Mesendoderm (in vitro differentiated cells): Measurements from ENCODE around the gene MYT1.

Experiments
- DNase-seq: peaks from one replicate; pipeline ENCODE4 v3.0.0; 2013
- H2AK5ac ChIP-seq: 2 replicates; pipeline ENCODE4 v1.6.1; 2013; ENCODE audit warnings: low read length, inconsistent platforms
- H2BK120ac ChIP-seq: 2 replicates; pipeline ENCODE4 v1.6.1; 2013; ENCODE audit warnings: low read depth, mild to moderate bottlenecking, low read length, moderate library complexity, mixed read lengths
- H2BK15ac ChIP-seq: replicated peaks from 2 replicates; pipeline ENCODE4 v1.6.1; 2013; ENCODE audit warnings: low read depth, mild to moderate bottlenecking, moderate library complexity
- H2BK5ac ChIP-seq: 2 replicates; pipeline ENCODE4 v1.6.1; 2013; ENCODE audit warnings: low read length, inconsistent platforms
- H3K18ac ChIP-seq: 2 replicates; pipeline ENCODE4 v1.6.1; 2013; ENCODE audit warnings: mild to moderate bottlenecking, low read length, mixed read lengths
- H3K23ac ChIP-seq: one replicate; pipeline ENCODE4 v1.6.1; 2013; ENCODE audit warnings: low read length
- H3K27ac ChIP-seq: 2 replicates; pipeline ENCODE4 v1.5.1; 2013; ENCODE audit warnings: low read depth, mild to moderate bottlenecking, inconsistent platforms, low read length, moderate library complexity
- H3K27me3 ChIP-seq: 2 replicates; pipeline ENCODE4 v1.6.1; 2013; ENCODE audit warnings: low read length, control low read depth, mild to moderate bottlenecking, inconsistent platforms; ENCODE audit not compliant: insufficient read depth, poor library complexity
- H3K36me3 ChIP-seq: 2 replicates; pipeline ENCODE4 v1.6.1; 2013; ENCODE audit warnings: low read length, inconsistent platforms; ENCODE audit not compliant: control insufficient read depth, insufficient read depth
- H3K4ac ChIP-seq: one replicate; pipeline ENCODE4 v1.6.1; 2013; ENCODE audit warnings: low read depth, mild to moderate bottlenecking, low read length, moderate library complexity
- H3K4me1 ChIP-seq: 2 replicates; pipeline ENCODE4 v1.6.1; 2013; ENCODE audit warnings: low read depth, low read length, inconsistent platforms; ENCODE audit not compliant: control insufficient read depth
- H3K4me2 ChIP-seq: 2 replicates; pipeline ENCODE4 v1.6.1; 2013; ENCODE audit warnings: low read length
- H3K4me3 ChIP-seq: 2 replicates; pipeline ENCODE4 v1.5.1; 2013; ENCODE audit warnings: mild to moderate bottlenecking, low read length
- H3K56ac ChIP-seq: one replicate; pipeline ENCODE4 v1.6.1; 2013; ENCODE audit warnings: low read length
- H3K79me1 ChIP-seq: 2 replicates; pipeline ENCODE4 v1.6.1; 2013; ENCODE audit warnings: low read length, inconsistent platforms
- H3K79me2 ChIP-seq: 2 replicates; pipeline ENCODE4 v1.6.1; 2013; ENCODE audit warnings: mild to moderate bottlenecking, low read length; ENCODE audit not compliant: control insufficient read depth, insufficient read depth
- H3K9ac ChIP-seq: 2 replicates; pipeline ENCODE4 v1.6.1; 2013; ENCODE audit warnings: low read length, inconsistent platforms
- H4K5ac ChIP-seq: one replicate; pipeline ENCODE4 v1.6.1; 2013; ENCODE audit warnings: low read length
- H4K8ac ChIP-seq: one replicate; pipeline ENCODE4 v1.6.1; 2013; ENCODE audit warnings: low read depth, mild to moderate bottlenecking, control low read depth, low read length, moderate library complexity
- WGBS: extraction: QIAGEN DNeasy Blood & Tissue Kit; methylation state at CpG from one replicate; pipeline ENCODE4 v1.1.7; 2013; ENCODE audit warnings: low lambda C conversion rate, missing lambda C conversion rate; ENCODE audit not compliant: insufficient coverage; ENCODE audit errors: extremely low coverage; 5-methylcytosine and 5-hydroxymethylcytosine counted together

MYT1 gene

DNA sequence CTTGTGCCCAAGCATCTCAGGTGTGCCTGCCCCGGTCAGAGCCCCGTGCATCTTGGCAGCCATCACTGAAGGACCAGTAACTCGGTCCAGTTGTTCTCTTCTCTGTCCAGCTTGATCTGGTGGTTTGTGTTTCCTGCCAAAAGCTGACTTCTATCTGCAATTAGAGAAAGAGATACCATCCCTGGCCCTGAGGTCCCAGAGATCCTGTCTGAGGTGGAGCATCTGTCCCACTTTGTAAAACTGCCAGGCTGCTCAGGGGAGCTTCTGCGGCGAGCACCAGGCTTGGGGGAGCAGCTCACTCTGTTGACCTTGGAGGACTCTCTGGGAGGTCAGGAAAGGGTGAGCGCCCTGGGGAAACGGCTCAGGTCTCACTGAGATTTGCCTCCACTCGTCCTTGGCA lies 35.1 kb downstream of the MYT1 start:
- Histone ChIP-seq H2AK5ac (no peak overlapping the region), H2BK15ac (no peak overlapping the region), H3K9ac (no peak overlapping the region), H3K79me1 (no peaks in the 10 kb centered on the region), H3K4me1 (no peaks in the 10 kb centered on the region), H3K56ac (no peak overlapping the region), H3K23ac (no peak overlapping the region), H2BK5ac (no peak overlapping the region), H3K27me3 (no peaks in the 10 kb centered on the region), H3K79me2 (no peaks in the 10 kb centered on the region), H3K27ac (no peak overlapping the region), H4K5ac (no peak overlapping the region), H3K4ac (no peak overlapping the region), H2BK120ac (no peak overlapping the region), H3K36me3 (no peaks in the 10 kb centered on the region), H3K4me2 (no peak overlapping the region), H3K18ac (no peak overlapping the region), H3K4me3 (no peak overlapping the region), H4K8ac (no peak overlapping the region)
- no CpG with 5 or more reads among the region's 8 CpGs for WGBS
- DNase-seq = no peak

DNA sequence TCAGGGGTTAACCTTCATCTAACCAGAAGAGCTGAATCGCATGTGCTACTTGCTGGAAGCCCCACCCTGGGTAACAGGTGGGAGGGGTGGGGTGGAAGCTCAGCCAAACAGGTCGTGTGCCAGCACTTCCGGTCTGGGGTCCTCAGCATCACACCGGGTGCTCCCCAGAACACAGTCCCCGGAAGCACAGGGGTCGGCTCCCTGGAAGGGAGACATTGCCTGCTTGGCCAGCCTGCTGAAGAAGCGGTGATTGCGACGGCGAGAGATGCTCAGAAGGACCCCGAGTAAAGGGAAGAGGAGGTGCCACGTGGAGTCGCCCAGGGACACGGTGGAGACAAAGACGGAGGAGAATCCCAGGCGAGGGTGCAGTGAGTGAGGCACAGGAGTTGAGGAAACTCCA lies 36.5 kb downstream of the MYT1 start:
- H3K36me3 ChIP-seq = no peaks in the 10 kb centered on the region
- no peak overlapping the region for H3K18ac ChIP-seq
- no peaks in the 10 kb centered on the region for H3K79me1 ChIP-seq
- H2BK120ac ChIP-seq = no peak overlapping the region
- H3K27me3 ChIP-seq = no peaks in the 10 kb centered on the region
- H4K5ac ChIP-seq = no peak overlapping the region
- H3K79me2 ChIP-seq = no peaks in the 10 kb centered on the region
- no peak overlapping the region for H3K56ac ChIP-seq
- H3K4ac ChIP-seq = no peak overlapping the region
- H2BK15ac ChIP-seq = no peak overlapping the region
- no peak overlapping the region for H2AK5ac ChIP-seq
- no peak overlapping the region for H3K4me3 ChIP-seq
- no peak overlapping the region for H2BK5ac ChIP-seq
- H3K4me1 ChIP-seq = no peaks in the 10 kb centered on the region
- no peak overlapping the region for H3K4me2 ChIP-seq
- H4K8ac ChIP-seq = no peak overlapping the region
- no peak overlapping the region for H3K9ac ChIP-seq
- no CpG with 5 or more reads among the region's 16 CpGs for WGBS
- no peak overlapping the region for H3K23ac ChIP-seq
- no peak for DNase-seq
- no peak overlapping the region for H3K27ac ChIP-seq

DNA sequence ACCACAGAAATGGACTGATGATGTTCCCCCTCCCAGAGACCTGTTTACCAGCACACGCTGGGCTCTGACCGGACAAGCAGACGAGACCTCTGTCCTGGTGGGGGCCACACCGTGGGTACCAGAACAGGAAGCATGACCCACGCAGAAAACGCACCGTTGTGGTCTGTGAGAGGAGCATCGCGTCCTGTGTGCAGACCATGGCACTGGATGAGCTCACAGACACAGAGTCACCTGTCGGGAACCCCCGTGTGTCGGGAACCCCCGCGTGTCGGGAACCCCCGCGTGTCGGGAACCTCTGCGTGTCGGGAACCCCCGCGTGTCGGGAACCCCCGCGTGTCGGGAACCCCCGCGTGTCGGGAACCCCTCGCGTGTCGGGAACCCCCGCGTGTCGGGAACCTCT lies 37.4 kb downstream of the MYT1 start:
- no peak overlapping the region for H4K8ac ChIP-seq
- H2BK15ac ChIP-seq = no peak overlapping the region
- no peaks in the 10 kb centered on the region for H3K4me1 ChIP-seq
- H2BK5ac ChIP-seq = no peak overlapping the region
- no peak overlapping the region for H4K5ac ChIP-seq
- no peaks in the 10 kb centered on the region for H3K36me3 ChIP-seq
- H3K27me3 ChIP-seq = no peaks in the 10 kb centered on the region
- no peak overlapping the region for H3K18ac ChIP-seq
- H3K4ac ChIP-seq = no peak overlapping the region
- H3K4me2 ChIP-seq = no peak overlapping the region
- H3K79me2 ChIP-seq = no peaks in the 10 kb centered on the region
- no peak overlapping the region for H3K9ac ChIP-seq
- H3K56ac ChIP-seq = no peak overlapping the region
- no peak overlapping the region for H2AK5ac ChIP-seq
- DNase-seq = no peak
- WGBS = no CpG with 5 or more reads among the region's 35 CpGs
- H3K79me1 ChIP-seq = no peaks in the 10 kb centered on the region
- no peak overlapping the region for H3K23ac ChIP-seq
- no peak overlapping the region for H2BK120ac ChIP-seq
- no peak overlapping the region for H3K27ac ChIP-seq
- H3K4me3 ChIP-seq = no peak overlapping the region

DNA sequence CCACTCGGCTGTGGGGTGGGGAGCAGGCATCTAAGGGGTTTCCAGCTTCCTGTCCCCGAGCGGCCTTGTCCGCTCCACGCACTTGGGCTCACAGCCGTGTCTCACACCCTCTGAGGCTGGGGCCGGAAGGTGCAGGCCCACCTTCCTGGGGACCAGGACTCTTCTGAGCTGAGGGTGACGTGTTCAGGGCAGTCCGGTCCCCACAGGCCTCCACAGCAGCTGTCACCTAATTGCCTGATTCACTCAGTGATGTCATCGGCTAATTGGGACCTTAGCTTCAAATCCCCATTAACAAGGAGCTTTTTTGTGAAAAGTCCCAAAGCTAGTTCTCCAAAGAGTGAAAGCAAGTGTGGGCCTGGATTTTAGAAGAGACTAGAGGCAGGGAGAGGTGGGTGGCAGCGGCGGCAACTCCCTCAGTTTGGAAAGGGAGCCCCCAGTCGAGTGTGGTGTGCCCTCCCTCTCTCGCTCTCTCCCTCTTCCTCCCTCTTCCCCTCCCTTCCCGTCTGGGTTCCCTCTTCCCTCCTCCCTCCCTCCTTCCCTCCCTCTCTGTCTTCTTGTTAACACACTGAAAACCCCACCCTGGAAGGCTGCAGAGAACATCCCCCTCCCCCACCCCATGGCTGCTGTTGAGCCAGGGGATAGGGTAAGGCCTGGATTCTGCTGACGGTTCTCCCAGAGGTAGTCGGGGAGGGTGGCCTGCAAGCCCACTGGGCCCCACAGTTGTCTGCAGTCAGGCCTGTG lies 39.0 kb downstream of the MYT1 start:
- Histone ChIP-seq H3K4me2 (no peak overlapping the region), H2BK15ac (no peak overlapping the region), H3K27ac (no peak overlapping the region), H3K4me3 (no peak overlapping the region), H3K18ac (no peak overlapping the region), H3K23ac (no peak overlapping the region), H4K5ac (no peak overlapping the region), H2BK5ac (no peak overlapping the region), H2AK5ac (no peak overlapping the region), H3K36me3 (no peaks in the 10 kb centered on the region), H3K27me3 (no peaks in the 10 kb centered on the region), H3K79me1 (no peaks in the 10 kb centered on the region), H3K4me1 (no peaks in the 10 kb centered on the region), H3K79me2 (no peaks in the 10 kb centered on the region), H4K8ac (no peak overlapping the region), H3K9ac (no peak overlapping the region), H3K56ac (no peak overlapping the region), H2BK120ac (no peak overlapping the region), H3K4ac (no peak overlapping the region)
- peak; percentile 14 for DNase-seq
- no CpG with 5 or more reads among the region's 17 CpGs for WGBS

DNA sequence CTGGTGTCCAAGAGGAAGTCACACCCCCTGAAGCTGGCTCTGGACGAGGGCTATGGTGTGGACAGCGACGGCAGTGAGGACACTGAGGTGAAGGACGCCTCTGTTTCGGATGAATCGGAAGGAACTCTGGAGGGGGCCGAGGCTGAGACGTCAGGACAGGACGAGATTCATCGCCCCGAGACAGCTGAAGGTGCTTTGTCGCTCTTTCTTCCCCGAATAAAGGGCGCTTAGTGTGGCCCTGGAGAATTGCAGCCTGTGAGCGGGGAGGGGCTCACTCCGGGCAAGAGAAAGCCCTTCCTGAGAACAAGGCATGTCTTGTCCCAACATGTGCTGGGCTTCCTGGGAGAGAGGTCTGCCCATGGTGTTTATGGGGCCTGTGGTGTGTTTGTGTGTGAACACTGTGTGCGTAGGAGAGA lies 41.4 kb downstream of the MYT1 start:
- H3K23ac ChIP-seq = no peak overlapping the region
- no peaks in the 10 kb centered on the region for H3K4me1 ChIP-seq
- H3K56ac ChIP-seq = no peak overlapping the region
- no peak overlapping the region for H4K5ac ChIP-seq
- no peaks in the 10 kb centered on the region for H3K79me2 ChIP-seq
- no peak overlapping the region for H2BK120ac ChIP-seq
- H3K27ac ChIP-seq = no peak overlapping the region
- H3K4me3 ChIP-seq = no peak overlapping the region
- no peak overlapping the region for H2BK5ac ChIP-seq
- H3K9ac ChIP-seq = no peak overlapping the region
- no peak overlapping the region for H4K8ac ChIP-seq
- no peak overlapping the region for H3K4ac ChIP-seq
- no peak overlapping the region for H2AK5ac ChIP-seq
- no peak overlapping the region for H3K18ac ChIP-seq
- no CpG with 5 or more reads among the region's 17 CpGs for WGBS
- DNase-seq = no peak
- no peaks in the 10 kb centered on the region for H3K36me3 ChIP-seq
- no peaks in the 10 kb centered on the region for H3K27me3 ChIP-seq
- H3K4me2 ChIP-seq = no peak overlapping the region
- no peak overlapping the region for H2BK15ac ChIP-seq
- no peaks in the 10 kb centered on the region for H3K79me1 ChIP-seq

DNA sequence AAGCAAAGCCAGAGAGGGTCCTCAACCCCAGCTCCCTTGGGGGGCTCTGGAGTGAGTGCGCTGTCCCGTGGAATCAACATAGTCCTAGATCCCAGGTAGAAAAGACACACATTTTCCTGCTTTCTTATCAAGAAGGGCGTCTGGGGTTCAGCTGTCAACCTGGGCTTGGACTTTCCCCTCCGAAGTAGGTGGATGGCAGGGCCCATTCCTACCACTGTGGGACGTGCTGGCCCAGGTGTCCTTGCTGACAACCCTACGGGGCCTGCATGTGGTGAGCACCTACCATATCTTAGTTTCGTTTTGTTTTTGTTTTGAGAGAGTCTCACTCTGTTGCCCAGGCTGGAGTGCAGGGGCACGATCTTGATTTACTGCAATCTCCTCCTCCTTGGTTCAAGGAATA lies 42.4 kb downstream of the MYT1 start:
- Histone ChIP-seq H3K4me2 (no peak overlapping the region), H2BK120ac (no peak overlapping the region), H3K9ac (no peak overlapping the region), H4K8ac (no peak overlapping the region), H3K4ac (no peak overlapping the region), H3K36me3 (no peaks in the 10 kb centered on the region), H2BK5ac (no peak overlapping the region), H3K56ac (no peak overlapping the region), H3K79me2 (no peaks in the 10 kb centered on the region), H3K4me1 (no peaks in the 10 kb centered on the region), H3K27ac (no peak overlapping the region), H2AK5ac (no peak overlapping the region), H4K5ac (no peak overlapping the region), H3K4me3 (no peak overlapping the region), H3K23ac (no peak overlapping the region), H3K79me1 (no peaks in the 10 kb centered on the region), H2BK15ac (no peak overlapping the region), H3K18ac (no peak overlapping the region), H3K27me3 (no peaks in the 10 kb centered on the region)
- no peak for DNase-seq
- no CpG with 5 or more reads among the region's 8 CpGs for WGBS
